ENCODE results near the gene FAM83D. TPM values are rescaled to one million over a fixed set of nuclear protein-coding genes. Genes with fewer than 3 reads are reported as not detected.

The FAM83D gene, protein sequence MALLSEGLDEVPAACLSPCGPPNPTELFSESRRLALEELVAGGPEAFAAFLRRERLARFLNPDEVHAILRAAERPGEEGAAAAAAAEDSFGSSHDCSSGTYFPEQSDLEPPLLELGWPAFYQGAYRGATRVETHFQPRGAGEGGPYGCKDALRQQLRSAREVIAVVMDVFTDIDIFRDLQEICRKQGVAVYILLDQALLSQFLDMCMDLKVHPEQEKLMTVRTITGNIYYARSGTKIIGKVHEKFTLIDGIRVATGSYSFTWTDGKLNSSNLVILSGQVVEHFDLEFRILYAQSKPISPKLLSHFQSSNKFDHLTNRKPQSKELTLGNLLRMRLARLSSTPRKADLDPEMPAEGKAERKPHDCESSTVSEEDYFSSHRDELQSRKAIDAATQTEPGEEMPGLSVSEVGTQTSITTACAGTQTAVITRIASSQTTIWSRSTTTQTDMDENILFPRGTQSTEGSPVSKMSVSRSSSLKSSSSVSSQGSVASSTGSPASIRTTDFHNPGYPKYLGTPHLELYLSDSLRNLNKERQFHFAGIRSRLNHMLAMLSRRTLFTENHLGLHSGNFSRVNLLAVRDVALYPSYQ
- 10 to 100 TPM in 2 of 4 donors, 1 to 10 TPM in 2; 3.9 to 15.8 (median 11.6) TPM for total RNA-seq

DNA sequence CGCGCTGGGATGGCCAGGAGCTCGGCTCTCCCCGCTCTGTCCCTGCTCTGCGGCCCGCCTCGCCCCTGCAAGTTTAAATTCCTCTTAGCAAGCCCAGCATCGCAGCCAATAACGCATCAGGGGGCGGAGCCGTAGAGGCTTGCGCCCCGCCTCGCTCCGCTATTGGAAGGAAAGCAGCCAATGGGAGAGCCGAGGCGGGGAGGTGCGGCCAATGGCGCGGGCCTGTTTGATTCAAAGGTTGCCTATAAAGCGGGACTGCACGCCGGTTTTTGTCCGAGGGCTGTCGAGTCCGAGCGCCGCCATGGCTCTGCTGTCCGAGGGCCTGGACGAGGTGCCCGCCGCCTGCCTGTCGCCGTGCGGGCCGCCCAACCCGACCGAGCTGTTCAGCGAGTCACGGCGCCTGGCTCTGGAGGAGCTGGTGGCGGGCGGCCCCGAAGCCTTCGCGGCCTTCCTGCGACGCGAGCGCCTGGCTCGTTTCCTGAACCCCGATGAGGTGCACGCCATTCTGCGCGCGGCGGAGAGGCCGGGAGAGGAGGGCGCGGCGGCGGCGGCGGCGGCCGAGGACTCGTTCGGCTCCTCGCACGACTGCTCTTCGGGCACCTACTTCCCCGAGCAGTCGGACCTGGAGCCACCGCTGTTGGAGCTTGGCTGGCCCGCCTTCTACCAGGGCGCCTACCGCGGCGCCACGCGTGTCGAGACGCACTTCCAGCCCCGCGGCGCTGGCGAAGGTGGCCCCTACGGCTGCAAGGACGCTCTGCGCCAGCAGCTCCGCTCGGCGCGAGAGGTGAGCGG, at the start of gene FAM83D:
TSS of gene FAM83D (plus strand) at position 276 of the 792 bp plus-strand sequence. CDS start at position 302, 26 bp downstream.
- H3K9me3 ChIP-seq = no peaks in the 10 kb centered on the region
- TF ChIP-seq EP300 (IDR thresholded peaks at IDR 0.05) = no peak
- peak in 1 of 2 donors; percentile 19 for TF ChIP-seq POLR2A (IDR thresholded peaks at IDR 0.05)
- TF ChIP-seq, protein P1, sequence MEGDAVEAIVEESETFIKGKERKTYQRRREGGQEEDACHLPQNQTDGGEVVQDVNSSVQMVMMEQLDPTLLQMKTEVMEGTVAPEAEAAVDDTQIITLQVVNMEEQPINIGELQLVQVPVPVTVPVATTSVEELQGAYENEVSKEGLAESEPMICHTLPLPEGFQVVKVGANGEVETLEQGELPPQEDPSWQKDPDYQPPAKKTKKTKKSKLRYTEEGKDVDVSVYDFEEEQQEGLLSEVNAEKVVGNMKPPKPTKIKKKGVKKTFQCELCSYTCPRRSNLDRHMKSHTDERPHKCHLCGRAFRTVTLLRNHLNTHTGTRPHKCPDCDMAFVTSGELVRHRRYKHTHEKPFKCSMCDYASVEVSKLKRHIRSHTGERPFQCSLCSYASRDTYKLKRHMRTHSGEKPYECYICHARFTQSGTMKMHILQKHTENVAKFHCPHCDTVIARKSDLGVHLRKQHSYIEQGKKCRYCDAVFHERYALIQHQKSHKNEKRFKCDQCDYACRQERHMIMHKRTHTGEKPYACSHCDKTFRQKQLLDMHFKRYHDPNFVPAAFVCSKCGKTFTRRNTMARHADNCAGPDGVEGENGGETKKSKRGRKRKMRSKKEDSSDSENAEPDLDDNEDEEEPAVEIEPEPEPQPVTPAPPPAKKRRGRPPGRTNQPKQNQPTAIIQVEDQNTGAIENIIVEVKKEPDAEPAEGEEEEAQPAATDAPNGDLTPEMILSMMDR (IDR thresholded peaks at IDR 0.05) = no peak
- peak in 2 of 3 donors; percentile 45 to 51 for TF ChIP-seq POLR2AphosphoS5 (IDR thresholded peaks at IDR 0.05)
- H3K4me3 ChIP-seq = peak within 1 kb of the TSS; percentile 62
- DNase-seq (ENCODE audit: low spot score in 2 of 2) = peak; percentile 92 to 93
- no peak within 1 kb of the TSS for H3K27ac ChIP-seq
- peaks cover 4% of the 10 kb centered on the region for H3K27me3 ChIP-seq
- peaks cover 19% of the 10 kb centered on the region for H3K4me1 ChIP-seq
- WGBS = 0% methylated on average over 7 of the region's 95 CpGs
- H3K36me3 ChIP-seq = no peaks in the 10 kb centered on the region

DNA sequence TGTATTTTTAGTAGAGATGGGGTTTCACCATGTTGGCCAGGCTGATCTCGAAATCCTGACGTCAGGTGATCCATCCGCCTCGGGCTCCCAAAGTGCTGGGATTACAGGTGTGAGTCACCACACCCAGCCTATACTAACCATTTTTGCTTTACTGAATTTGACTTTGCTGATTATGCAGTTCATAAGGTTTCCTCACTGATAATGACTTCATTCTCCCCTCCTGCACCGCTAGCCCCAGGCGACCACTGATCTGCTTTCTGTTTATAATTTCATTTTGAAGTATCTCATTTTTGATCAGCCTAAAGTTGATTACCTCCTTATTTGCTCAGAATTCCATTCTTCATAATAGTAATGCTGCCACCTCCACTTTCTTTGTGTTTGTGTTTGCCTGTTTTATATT, 48.7 kb upstream of the FAM83D start:
- 87% methylated on average over 6 of the region's 6 CpGs for WGBS
- peaks cover 60% of the 10 kb centered on the region for H3K27me3 ChIP-seq
- H3K36me3 ChIP-seq = no peaks in the 10 kb centered on the region
- no peaks in the 10 kb centered on the region for H3K9me3 ChIP-seq
- no peak overlapping the region for H3K4me3 ChIP-seq
- TF ChIP-seq, protein P1 (IDR thresholded peaks at IDR 0.05) = no peak
- TF ChIP-seq EP300 (IDR thresholded peaks at IDR 0.05) (no peak), POLR2A (IDR thresholded peaks at IDR 0.05) (no peak), POLR2AphosphoS5 (IDR thresholded peaks at IDR 0.05) (no peak)
- no peak for DNase-seq (ENCODE audit: low spot score in 2 of 2)
- H3K27ac ChIP-seq = no peak overlapping the region
- no peaks in the 10 kb centered on the region for H3K4me1 ChIP-seq

DNA sequence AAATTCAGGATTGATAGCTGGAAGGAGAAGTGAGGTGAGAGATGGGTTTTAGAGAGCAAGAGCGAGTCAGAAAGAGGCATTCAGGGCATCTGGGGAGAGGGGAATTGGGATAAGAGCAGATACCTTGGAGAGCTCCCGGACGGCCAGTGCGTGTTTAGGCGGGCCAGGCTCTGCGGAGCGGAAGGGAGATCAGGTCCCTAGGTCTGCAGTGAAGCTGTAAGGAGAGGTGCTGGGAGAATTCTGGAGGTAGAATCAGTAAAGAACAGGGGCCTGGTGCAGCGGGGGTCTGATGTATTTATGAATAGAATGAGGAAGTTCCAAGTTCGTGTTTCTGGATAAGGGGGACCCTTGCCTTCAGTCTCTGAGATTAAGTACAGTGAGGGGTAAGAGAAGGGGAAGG, 47.4 kb upstream of the FAM83D start:
- TF ChIP-seq POLR2AphosphoS5 (IDR thresholded peaks at IDR 0.05) = no peak
- no peak for TF ChIP-seq EP300 (IDR thresholded peaks at IDR 0.05)
- TF ChIP-seq, protein P1 (IDR thresholded peaks at IDR 0.05) = no peak
- no peak for TF ChIP-seq POLR2A (IDR thresholded peaks at IDR 0.05)
- peaks cover 64% of the 10 kb centered on the region for H3K27me3 ChIP-seq
- no peaks in the 10 kb centered on the region for H3K36me3 ChIP-seq
- no peak overlapping the region for H3K4me3 ChIP-seq
- 32% methylated on average over 9 of the region's 9 CpGs for WGBS
- H3K9me3 ChIP-seq = no peaks in the 10 kb centered on the region
- DNase-seq (ENCODE audit: low spot score in 2 of 2) = no peak
- no peak overlapping the region for H3K27ac ChIP-seq
- no peaks in the 10 kb centered on the region for H3K4me1 ChIP-seq

DNA sequence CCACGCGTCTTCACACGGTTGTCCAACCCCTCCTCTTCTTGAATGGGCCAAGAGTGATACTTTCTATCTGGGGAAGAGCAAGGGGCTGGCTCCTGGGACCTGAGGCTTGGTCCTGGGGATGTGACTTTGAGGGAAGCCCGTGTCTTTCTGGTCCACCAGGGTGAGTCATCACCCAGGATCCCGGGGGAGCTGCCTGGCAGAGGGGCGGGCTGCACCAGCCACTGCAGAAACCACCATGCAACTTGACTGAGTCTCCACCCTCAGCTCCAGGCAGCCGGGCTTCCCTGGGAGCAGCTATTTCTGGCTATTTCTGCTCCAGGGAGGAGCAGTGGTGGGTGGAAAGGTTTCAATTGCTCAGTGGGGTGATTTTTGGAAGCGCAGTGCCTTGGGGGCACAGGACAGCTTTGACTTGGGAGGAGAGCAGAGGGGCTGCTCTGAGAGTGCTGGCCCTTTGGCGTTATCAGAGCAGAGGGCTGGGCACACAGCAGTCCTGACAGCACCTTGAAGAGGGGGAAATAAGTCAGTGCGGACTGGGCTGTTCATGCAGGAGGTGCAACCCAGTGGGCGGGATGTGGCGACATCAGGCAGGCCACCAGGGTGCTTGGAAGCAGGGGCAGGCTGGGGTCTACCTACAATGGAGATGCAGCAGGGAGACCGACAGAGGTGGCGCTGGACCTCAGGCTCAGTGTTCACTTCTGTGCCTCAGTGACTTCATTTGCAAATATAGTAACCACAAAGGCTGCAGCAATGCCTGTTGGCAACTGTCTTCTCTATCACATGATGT, 45.1 kb upstream of the FAM83D start:
- Histone ChIP-seq H3K27me3 (peaks cover 55% of the 10 kb centered on the region), H3K4me1 (no peaks in the 10 kb centered on the region), H3K9me3 (no peaks in the 10 kb centered on the region), H3K27ac (no peak overlapping the region), H3K4me3 (no peak overlapping the region), H3K36me3 (no peaks in the 10 kb centered on the region)
- no peak for DNase-seq (ENCODE audit: low spot score in 2 of 2)
- TF ChIP-seq POLR2AphosphoS5 (IDR thresholded peaks at IDR 0.05) = no peak
- TF ChIP-seq, protein P1 (IDR thresholded peaks at IDR 0.05) = no peak
- TF ChIP-seq EP300 (IDR thresholded peaks at IDR 0.05) = no peak
- no peak for TF ChIP-seq POLR2A (IDR thresholded peaks at IDR 0.05)
- 59% methylated on average over 12 of the region's 14 CpGs for WGBS
